Medulla oblongata (tissue), 1 donor: ENCODE measurements around the gene C1orf35.

Experiments
- DNase-seq: peaks from one replicate; pipeline ENCODE4 v3.0.0-alpha.2; 2015; ENCODE audit errors: extremely low spot score

C1orf35 gene

DNA sequence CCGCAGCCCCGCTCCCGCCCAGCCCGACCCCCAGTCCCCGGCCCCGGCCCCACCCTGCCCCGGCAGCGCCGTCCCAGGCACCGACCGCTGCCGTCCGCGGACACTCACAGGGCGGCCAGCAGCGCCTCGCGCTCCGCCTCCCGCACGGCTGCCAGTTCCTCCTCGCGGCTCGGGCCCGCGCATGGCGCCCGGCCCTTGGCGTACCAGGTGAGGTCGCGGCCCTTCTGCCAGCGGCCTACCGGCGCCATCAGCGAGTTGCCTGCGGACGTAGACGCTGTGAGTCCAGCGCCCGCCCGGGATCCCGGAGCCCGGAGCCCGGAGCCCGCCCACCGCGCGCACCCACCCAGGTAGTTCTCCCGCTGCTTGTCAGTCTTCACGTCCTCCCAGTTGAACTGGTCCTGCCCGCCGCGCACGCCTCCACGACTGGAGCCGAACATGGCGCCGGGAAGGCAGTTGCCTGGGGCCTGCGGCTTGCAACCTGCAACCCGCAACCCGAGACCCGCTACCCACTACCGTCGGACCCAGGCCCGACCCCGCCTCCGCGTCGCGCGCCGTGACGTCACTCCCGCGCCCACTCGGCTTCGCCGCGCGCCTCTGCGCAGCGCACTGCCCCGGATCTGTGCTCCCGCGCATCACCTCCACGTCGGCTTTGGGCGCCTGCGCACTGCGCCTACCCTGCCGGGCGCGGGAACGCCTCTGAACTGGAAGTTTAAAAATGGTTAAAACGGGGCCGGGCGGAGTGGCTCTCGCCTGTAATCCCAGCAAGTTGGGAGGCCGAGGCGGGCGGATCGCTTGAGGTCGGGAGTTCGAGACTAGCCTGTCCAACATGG is at the start of gene C1orf35:
TSS of gene C1orf35 (minus strand) at position 535 of the 830 bp plus-strand sequence. CDS start at position 437, 98 bp downstream.
- peak; percentile 92 for DNase-seq

DNA sequence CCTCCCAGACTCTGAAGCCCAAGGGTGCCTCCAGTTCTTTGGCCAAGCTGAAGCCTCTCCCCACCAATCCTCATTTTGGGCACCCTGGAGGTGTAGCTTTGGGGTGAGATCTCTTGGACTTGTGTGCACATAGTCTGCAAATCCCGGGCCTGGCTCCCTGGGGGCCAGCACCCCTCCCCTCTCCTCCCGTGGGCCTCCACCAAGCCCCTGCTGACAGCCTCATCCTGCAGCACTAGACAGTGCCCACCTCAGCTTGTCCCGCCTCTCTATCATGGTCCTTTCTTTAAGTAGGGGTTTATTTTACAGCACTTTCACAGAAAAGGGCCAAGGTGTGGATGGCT is 49.8 kb upstream of the C1orf35 start:
- DNase-seq, result no peak

DNA sequence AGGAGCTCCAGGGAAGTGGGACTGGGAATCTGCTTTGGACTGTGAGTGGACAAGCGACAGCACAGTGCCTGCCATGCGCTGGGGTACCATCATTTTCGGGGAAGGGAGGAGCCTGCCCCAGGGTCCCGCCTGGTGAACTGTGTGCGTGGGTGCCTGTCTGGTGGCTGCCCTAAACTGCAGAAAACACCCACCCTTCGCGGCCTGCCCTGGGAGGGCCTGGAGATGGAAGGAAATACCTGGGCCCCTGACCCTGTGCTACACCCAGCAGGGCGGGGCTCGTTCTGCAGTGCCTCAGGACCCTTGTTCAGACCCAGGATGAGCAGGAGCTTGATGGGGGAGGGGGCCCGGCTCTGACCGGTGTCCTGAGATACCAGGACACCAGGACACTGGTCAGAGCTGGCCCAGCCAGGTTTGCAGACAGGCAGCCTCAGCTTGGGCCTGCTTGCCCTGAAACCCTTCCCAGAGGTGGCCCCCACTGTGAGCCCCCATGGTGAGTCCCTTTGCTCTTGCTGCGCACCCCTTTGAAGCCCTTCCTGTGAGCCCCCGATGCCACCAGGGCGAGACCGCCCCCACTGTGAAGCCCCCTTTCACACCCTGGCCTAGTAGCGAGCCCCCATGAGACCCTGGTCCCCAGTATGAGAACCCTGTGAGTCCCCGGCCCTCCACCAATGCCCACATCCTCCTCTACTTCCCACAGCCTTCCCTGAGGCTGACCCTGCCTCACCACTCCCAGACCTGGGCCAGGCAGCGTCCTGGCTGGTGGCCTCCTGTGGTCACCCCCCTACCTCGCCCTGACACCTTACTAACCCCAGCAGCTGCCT is 49.2 kb upstream of the C1orf35 start:
- DNase-seq, result no peak

DNA sequence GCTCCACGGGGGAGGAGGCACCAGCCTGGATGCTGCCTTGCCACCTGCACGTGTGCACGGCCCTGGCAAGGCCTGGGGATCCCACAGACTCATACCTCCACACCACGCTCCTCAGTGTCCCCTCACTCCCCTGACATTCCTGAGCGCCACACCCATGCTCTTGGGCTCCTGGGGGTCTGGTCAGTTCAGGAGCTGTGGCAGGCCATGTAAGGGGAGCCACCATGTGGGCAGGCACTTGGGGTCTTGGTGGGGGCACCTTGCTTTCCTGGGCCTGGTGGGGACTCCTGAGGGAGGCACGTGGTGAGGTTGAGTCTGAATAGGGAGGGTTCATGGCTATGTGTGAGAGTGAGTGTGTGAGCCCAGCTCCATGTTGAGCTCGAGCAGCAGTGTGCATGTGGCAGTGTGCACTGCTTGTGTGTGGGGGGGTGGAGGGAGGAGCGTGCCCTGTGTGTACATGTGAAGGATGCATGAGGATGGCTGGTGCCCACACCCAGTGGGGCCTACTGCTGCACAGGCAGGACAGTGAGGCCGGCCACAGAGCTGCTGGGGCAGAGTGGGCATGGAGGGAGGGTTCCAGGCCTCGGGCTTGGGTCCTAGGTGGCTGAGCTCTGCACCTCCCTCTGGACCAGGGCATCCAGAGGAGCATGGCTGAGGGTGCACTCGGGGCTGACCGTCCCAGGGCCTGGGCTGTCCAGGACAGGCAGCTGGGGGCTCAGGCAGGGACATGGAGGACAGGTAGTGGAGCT is 48.2 kb upstream of the C1orf35 start:
- DNase-seq, result no peak

DNA sequence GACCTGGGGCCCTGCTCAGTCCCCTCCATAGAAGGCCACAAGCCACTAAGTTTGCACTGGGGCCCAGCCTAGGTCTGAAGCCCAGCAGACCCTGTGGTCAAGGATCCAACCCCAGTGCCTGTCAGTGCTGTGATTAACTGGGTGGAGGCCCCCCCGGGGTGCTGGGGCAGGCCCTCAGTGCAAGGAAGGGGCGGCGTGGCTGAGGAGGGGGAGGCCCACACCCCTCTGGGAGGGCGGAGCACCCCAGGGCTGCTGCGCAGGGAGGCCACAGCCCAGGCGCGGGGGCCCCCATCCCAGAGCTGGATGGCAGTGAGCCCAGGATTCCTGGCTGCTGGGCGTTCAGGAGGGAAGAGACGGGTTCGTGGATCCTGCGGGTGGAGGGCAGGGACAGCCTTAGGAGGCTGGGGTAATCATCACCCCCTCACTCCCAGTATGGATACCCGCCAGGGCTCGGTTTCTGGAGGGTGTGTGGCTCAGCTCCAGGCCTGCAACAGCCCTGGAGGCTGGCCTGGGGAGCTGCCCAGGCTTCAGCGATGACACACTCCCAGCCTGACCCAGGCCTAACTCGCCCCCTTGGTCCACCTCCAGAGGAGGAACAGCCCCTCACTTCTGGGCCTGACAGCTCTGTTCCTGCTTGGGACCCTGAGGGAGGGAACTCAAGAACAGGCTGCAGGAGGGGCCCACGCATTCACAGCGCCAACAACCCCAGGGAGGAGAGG is 47.5 kb upstream of the C1orf35 start:
- peak; percentile 88 for DNase-seq

DNA sequence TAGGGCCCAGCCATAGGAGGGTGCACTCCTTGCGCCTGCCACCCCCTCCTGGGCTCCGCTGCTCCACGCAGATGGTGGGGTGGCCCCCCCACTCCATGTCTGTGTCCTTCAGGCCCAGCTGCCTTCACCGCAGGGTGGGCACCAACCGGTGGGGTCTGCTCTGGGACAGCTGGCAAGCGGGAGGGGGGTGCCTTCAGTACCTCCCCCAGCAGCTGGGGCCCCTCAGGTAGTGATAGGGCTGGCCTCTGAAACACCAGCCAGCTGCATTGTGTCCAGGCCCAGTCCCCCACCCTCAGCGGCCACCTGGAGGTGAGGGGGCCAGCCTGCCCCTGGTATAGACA is 47.0 kb upstream of the C1orf35 start:
- DNase-seq, result no peak

DNA sequence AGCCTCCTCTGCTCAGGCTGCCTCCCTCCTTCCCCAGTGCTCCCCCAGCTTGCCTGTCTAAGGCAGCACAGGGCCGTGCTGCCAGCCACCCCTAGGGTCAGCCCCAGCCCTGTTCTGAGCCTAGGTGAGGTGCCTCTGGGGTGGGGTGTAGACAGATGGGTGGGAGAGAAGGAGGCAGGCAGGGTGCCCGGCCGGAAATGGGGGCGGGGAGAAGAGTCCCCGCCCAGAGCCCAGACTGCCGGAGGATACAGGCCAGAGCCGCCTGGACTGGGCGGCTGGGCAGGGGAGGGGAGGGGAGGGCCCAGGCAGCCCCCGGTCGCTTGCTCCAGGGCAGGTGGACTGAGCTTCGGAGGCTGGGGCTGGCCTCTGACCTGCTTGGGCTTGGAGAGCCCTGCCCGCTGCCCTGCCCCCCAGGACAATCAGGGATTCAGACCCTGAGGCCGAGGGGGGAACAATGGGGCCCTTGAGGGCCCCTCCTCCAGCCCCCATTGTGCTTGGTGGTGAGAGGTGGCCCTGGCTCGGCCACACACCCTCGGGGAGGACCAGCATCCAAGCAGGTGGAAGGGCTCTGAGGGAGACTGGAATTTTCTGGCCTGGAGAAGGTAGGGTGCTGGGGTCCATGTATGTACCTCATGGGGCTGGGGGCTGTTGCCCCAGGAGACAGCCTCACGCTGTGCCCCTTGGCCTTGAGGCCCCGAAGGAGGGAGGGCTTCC is 46.4 kb upstream of the C1orf35 start, which contains the start of gene GJC2:
TSS of gene GJC2 (plus strand) at position 525 of the 714 bp plus-strand sequence. CDS start 7,829 bp downstream, outside the sequence.
- peak; percentile 73 for DNase-seq

DNA sequence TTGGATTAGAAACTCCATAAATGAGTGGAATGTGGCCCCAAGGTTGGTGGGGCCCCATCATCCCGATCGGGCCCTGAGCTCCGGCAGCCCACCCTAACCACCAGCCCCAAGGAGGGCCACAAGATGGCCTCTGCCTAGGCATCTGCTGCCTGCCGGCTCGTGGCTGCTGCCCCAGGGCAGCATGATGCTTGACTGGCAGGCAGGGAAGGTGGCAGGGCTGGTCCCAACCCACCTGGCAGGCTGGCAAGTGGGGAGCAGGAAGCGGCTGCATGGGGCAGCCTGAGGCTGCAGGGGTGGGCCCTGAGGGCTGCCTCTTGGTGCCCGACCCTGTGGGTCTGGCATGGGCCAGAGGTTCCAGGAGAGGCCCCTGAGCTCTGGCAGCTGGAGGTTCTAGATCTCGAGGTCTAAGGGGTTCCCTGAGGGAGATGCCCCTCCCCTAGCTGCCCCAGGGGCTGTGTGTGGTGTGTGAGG is 45.8 kb upstream of the C1orf35 start:
- DNase-seq, result no peak

DNA sequence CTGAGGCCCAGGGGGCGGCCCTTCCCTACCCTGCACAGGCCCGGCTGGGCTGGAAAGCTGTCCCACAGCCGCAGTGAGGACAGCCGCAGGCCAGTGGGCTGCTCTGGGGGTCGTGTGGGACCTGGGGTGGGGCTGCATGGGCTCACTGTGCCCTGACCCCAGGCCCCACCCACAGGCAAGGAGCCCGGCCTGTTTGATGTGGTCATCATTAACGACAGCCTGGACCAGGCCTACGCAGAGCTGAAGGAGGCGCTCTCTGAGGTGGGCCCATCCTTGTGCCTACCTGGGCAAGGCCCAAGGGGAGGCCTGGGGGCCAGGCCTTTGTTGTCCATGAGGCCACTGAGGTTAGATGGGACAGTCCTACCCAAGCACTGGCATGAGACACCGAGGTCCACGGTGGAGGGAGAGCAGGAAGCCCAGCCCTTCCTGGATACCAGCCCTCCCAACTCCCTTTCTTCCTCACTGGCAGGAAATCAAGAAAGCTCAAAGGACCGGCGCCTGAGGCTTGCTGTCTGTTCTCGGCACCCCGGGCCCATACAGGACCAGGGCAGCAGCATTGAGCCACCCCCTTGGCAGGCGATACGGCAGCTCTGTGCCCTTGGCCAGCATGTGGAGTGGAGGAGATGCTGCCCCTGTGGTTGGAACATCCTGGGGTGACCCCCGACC is 45.2 kb upstream of the C1orf35 start:
- DNase-seq, result peak; percentile 36

DNA sequence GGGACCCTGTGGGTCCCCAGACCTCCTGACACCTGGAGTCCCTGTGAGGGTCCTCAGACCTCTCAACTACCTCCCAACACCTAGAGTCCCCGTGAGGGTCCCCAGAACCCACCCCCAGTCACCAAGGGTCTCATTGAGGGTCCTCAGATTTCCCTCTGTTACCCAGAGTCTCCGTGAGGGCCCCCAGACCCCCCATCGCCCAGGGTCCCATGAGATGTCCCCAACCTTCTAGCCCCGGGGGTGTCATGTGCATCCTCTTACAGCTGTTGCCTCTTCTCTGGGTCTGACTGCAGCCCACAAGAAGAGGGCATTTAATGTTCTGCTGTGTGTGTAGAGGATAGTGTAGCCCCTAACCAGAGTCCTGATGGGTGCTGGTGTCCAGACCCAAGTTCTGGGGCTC is 44.6 kb upstream of the C1orf35 start:
- no peak for DNase-seq

DNA sequence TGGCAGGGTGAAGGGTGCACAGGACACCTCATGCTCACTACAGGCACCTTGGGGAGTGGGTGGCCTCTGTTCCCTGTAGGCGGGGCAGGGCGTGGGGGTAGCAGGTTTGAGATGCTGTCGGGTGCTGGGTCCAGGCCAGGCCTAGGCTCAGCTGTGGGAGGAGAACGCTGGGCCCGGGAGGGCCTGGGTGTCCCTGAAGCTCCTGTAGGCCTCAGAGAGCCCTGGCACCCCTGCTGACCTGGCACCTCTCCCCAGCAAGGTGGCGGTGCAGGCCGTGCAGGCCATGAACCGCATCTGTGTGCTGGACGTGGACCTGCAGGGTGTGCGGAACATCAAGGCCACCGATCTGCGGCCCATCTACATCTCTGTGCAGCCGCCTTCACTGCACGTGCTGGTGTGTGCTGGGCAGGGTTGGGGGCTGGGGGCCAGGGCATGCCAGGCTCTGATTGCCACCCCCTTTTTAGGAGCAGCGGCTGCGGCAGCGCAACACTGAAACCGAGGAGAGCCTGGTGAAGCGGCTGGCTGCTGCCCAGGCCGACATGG is 44.1 kb upstream of the C1orf35 start:
- no peak for DNase-seq

DNA sequence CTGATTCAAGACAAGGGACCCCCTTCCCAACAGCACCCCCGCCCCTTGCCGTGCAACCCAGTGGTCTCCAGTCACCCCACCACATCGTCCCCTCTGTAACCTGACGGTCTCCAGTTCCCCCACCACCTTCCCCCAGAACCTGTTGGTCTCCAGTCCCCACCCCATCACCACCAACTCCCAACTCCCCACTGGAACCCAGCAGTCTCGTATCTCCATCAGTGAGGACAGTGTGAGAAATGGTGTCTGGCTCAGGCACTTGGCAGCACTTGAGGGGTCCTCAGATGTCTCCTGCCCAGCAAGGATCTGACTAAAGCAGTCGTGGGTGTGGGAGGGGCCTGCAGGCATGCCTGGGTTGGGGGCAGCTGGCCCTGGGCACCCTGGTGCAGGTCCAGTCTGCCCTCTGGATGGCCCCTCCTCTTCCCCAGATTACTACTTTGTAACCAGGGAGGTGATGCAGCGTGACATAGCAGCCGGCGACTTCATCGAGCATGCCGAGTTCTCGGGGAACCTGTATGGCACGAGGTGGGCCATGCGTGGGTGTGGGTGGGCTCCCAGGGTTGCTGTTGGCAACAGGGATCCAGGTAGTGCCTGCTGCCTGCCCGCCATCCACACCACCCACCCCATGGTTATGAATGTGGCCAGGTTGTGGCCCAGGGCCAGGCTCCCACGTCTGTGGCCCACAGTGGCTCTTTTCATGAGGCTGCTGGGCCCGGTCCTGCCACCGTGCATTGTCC is 43.5 kb upstream of the C1orf35 start:
- DNase-seq, result no peak

DNA sequence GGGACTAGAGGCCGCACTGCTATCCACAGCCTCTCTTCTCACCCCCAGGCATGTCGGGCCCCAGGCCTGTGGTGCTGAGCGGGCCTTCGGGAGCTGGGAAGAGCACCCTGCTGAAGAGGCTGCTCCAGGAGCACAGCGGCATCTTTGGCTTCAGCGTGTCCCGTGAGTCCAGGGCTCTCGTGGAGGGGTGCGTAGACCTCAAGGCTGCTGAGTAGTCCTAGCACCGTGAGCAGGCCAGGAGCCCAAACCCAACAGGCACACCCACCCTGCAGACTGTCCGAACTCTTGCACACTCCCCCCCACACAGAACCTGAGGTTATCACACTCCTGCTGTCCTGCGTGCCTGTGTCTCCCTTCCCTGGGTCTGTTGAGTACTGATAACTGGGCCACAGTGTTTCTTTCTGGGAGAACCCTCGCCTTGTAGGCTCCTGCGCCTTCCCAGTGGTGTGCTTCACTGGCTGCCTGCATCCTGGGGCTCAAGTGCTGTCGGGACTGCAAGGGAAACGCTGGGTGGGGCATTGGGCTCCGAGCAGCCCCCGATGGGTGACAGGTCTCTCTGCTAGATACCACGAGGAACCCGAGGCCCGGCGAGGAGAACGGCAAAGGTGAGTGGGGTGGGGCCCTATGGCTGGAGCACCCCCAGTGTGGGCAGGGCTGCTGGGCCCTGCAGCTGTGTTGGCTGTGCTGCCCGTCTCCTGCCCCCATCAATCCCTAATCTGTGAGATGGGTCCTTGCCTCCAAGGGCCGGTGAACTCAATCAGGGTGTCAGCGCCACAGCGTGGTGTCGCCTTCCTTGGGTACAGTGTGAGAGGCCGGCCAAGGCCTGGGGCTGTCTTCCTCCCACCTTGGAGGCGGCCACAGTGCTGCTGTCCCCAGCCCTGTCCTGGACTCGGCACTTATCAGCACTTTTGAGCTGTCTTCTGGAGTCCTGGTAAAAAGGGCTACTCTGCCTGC is 42.6 kb upstream of the C1orf35 start:
- no peak for DNase-seq

DNA sequence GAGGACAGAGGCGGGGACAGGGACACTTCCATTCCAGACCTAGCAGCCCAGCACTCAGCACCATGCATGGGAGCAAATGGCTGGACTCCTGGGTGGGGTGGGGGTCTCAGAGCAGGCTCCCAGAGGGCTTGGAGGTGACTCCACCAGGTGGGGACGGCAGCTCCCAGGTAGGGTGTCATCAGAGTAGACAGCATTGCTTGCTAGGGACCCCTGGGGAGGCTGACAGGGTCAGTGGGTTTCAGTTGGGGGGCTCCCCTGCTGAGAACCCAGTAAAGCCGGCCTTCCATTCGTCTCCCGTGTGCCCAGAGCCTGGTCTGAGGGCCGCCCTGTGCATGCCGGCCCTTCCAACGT is 41.8 kb upstream of the C1orf35 start:
- no peak for DNase-seq

DNA sequence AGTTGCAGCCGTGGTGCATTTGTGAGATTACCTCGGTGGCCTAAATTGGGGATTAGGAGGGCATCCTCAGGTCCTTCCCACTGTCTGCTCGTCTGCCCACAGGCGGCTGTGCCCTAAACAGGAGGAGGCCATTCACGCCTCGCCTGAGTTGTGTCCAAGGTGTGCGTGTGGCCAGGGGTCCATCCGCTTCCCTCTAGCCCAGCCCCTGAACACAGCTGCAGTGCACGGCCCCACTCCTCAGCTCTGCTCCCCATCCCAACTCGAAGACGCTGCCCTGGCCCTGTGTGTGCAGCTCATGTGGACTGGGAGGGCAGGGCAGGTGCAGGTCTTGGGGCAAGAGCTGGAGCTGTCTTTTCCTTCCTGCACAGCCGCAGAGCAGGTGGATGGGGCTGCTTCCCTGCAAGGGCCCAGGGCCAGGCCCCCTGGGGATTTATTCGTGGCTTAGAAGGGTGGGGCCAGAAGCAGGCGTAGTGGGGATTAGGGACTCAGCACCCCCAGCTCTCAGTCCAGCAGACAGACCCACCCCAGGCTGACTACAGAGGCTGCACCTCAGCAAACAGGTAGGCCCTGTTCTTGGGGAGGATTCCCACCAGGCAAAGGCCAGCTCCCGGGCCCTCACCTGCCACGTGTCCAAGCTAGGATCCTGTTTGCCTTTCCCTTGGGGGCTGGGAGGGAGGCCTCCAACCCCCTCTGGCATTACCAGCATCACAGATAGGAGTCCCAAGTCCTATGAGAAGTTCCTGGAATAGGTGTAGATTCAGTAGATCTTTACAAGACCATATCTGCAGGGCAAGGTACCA is 41.3 kb upstream of the C1orf35 start:
- DNase-seq, result no peak

DNA sequence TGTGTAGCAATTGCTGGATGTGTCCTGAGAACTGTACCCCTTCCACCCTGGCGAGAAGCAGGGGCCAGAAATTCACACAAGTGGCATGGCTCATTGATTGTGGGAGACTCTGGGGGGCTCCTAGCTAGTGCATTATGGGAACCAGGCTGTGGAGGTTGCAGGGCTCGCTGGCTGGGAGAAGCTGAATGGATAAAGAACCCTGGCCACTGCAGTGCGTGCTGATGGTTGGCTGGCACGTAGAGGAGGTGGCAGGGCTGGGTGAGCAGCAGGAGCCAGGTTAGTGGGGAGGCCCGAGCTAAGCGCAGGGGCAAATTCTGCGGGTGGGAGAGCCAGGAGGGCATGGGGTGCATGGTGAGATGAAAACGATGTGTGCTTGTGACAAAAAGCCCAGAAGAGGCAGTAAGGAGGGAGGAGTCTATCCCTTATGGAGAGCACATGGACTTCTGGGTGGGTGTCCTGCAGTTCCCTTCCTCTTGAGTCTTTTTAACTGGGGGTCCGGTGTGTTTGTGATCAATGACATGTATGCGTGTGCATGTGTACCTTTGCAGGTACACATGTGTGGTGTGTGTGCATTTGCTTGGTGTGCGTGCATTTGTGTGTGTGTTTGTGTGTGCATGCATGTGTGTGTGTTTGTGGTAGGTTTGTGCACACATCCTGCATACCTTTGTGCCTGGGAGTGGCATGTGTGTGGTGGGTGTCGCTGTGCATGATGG is 40.5 kb upstream of the C1orf35 start:
- DNase-seq, result no peak

DNA sequence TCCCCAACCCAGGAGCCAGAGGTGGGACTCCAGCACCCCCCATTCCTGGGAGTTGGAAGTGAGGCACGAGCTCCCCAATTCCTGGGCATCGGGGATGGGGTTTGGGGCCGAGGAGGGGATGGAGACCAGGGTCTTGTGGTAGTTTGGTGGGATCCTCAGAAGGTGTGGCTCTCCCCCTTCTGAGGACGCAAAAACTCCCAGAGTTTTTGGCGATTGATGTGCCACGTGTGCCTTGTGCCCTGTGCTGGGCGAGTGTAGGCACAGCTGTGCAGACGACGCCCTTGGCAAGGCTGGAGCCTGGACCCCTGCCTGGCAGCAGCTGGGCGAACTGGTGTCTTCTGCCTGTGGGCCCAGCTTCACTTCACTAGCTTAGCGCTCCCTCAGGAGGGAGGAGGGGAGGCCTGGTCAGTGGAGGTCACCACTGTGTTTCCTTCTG is 39.6 kb upstream of the C1orf35 start:
- DNase-seq, result no peak
